HL-60 (cell line): ENCODE data around the gene KLHDC10.

Source experiments
- DNase-seq, 2 experiments: peaks; one replicate each; pipeline ENCODE4 v3.0.0-alpha.2; 2010 to 2020; ENCODE audit warnings: low read depth in 1 of 2, low spot score in 1 of 2
- H3K27ac ChIP-seq: fragments of 250-450 bp; sonication (Bioruptor Pico); replicated peaks from 2 replicates; pipeline ENCODE4 v1.5.1; 2020; ENCODE audit warnings: mild to moderate bottlenecking, moderate library complexity
- H3K27me3 ChIP-seq: fragments of 250-450 bp; sonication (Bioruptor Pico); 2 replicates; pipeline ENCODE4 v1.5.1; 2021; ENCODE audit warnings: mild to moderate bottlenecking, moderate library complexity; ENCODE audit not compliant: insufficient read depth, poor library complexity, severe bottlenecking
- H3K4me3 ChIP-seq: replicated peaks from 2 replicates; pipeline ENCODE4 v1.5.1; 2011; ENCODE audit warnings: mild to moderate bottlenecking, control low read depth, low read length; ENCODE audit not compliant: insufficient read depth
- GABPA ChIP-seq: IDR thresholded peaks from 2 replicates; pipeline ENCODE4 v1.6.1; 2012; ENCODE audit warnings: low read depth
- POLR2AphosphoS5 ChIP-seq: IDR thresholded peaks from 2 replicates; pipeline ENCODE4 v1.6.1; 2012; ENCODE audit warnings: low read depth
- REST ChIP-seq: IDR thresholded peaks from 2 replicates; pipeline ENCODE4 v1.6.1; 2012; ENCODE audit warnings: low read depth; ENCODE audit not compliant: insufficient replicate concordance
- SPI1 ChIP-seq: IDR thresholded peaks from 2 replicates; pipeline ENCODE4 v1.6.1; 2012; ENCODE audit warnings: low read depth, mild to moderate bottlenecking, borderline replicate concordance
- TF ChIP-seq, protein P1 (sequence below): IDR thresholded peaks from one replicate; pipeline ENCODE4 v1.5.1; 2011; ENCODE audit warnings: low read length, control low read depth, inconsistent platforms; ENCODE audit not compliant: insufficient read depth

Gene KLHDC10

DNA sequence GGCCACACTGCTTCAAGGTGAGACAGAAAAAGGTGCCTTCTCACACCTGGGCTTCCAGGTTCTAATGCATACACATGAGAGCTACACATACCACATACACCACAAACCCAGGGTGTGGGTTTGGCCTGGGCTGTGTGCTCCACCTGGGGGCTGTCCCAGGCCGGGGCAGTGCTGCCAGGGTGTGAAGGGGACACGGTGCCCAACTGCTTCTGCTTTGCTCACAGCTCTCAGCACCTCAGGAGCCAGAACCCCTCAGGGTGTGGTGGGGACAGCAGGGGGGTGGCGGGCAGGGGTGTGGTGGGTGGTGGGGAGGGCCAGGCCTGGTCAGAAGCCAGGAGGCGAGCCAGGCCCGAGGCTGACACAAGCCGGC is 83.8 kb downstream of the KLHDC10 start:
- no peak overlapping the region for H3K27ac ChIP-seq
- TF ChIP-seq POLR2AphosphoS5 = no peak
- TF ChIP-seq, protein P1, sequence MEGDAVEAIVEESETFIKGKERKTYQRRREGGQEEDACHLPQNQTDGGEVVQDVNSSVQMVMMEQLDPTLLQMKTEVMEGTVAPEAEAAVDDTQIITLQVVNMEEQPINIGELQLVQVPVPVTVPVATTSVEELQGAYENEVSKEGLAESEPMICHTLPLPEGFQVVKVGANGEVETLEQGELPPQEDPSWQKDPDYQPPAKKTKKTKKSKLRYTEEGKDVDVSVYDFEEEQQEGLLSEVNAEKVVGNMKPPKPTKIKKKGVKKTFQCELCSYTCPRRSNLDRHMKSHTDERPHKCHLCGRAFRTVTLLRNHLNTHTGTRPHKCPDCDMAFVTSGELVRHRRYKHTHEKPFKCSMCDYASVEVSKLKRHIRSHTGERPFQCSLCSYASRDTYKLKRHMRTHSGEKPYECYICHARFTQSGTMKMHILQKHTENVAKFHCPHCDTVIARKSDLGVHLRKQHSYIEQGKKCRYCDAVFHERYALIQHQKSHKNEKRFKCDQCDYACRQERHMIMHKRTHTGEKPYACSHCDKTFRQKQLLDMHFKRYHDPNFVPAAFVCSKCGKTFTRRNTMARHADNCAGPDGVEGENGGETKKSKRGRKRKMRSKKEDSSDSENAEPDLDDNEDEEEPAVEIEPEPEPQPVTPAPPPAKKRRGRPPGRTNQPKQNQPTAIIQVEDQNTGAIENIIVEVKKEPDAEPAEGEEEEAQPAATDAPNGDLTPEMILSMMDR = no peak
- no peak for TF ChIP-seq REST
- TF ChIP-seq GABPA = no peak
- no peak for TF ChIP-seq SPI1
- no peaks in the 10 kb centered on the region for H3K27me3 ChIP-seq
- H3K4me3 ChIP-seq = no peak overlapping the region
- DNase-seq = no peak

DNA sequence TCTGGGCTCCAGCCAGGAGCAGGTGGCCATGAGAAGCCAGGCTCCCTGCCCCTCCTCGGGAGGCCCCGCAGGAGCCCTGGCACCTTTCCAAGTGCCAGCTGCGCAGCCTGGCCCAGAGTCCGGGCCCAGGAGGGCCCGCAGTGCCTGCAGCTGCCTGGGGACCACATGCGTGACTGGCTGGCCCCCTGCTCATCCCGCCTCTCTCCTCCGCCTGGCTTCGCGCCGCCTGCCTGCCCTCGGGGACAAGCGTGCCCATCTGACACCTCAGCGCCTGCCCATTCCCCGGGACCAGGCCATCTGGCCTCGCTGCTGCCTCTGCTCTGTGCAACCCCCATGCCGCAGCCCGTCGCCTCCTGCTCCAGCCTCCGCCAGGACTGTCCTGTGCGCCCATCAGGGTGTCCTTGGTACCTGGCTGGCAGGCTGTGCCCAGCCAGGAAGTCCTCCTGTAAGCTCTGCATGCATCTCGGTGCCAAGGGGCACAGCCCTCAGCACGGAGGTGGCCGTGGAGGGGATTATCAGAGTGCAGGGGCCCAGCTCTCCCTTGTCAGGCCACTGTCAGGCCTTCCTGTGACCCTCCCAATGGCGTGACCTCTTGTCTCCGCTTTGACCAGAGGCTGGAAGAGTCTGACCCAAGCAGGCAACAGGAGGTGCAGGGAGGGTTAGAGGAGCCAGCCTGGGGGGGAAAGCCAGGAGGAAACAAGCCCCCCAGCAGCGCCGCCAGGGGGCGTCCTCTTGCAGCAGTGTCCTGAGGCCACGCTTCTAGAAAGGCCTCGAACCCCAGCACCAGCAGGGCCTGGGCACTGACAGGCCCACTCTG is 84.4 kb downstream of the KLHDC10 start:
- no peak for DNase-seq
- no peaks in the 10 kb centered on the region for H3K27me3 ChIP-seq
- no peak overlapping the region for H3K27ac ChIP-seq
- TF ChIP-seq POLR2AphosphoS5 = no peak
- TF ChIP-seq SPI1 = no peak
- no peak for TF ChIP-seq GABPA
- TF ChIP-seq, protein P1 = no peak
- no peak for TF ChIP-seq REST
- no peak overlapping the region for H3K4me3 ChIP-seq

GRCh38 chr7:130156140-130156539 is 85.8 kb downstream of the KLHDC10 start:
- Histone ChIP-seq H3K4me3 (no peak overlapping the region), H3K27me3 (no peaks in the 10 kb centered on the region), H3K27ac (no peak overlapping the region)
- TF ChIP-seq REST (no peak), GABPA (no peak), SPI1 (no peak), POLR2AphosphoS5 (no peak)
- TF ChIP-seq, protein P1 = no peak
- DNase-seq = no peak
